ENCODE data around the gene RGL4. TPM values are rescaled to one million over a fixed set of nuclear protein-coding genes. Genes with fewer than 3 reads are reported as not detected.
"Not testable (repeated sequence)": the region's sequence is repeated elsewhere in the genome, so short reads cannot be mapped to it uniquely, and the experiment has no call there.

RGL4 gene
- total RNA-seq, 2 experiments from 2014 or later = 17.1 to 17.4 TPM

- Mint-ChIP-seq H3K27me3 (no peaks in the 10 kb centered on the region), H3K4me1 (peaks cover 4% of the 10 kb centered on the region), H3K27ac (no peak overlapping the region), H3K9me3 (no peaks in the 10 kb centered on the region), H3K4me3 (no peak overlapping the region), H3K36me3 (no peaks in the 10 kb centered on the region)
- DNase-seq = no peak
These were observed 31.3 kb downstream of the RGL4 start for GRCh38 chr22:23722160-23722559.

GRCh38 chr22:23722724-23723123 is 31.9 kb downstream of the RGL4 start:
- no peak for DNase-seq
- Mint-ChIP-seq H3K4me3 (no peak overlapping the region), H3K27ac (no peak overlapping the region), H3K36me3 (no peaks in the 10 kb centered on the region), H3K9me3 (no peaks in the 10 kb centered on the region), H3K4me1 (no peaks in the 10 kb centered on the region), H3K27me3 (no peaks in the 10 kb centered on the region)

- not testable (repeated sequence) for H3K27ac Mint-ChIP-seq, H3K9me3 Mint-ChIP-seq, H3K4me3 Mint-ChIP-seq, H3K27me3 Mint-ChIP-seq, H3K36me3 Mint-ChIP-seq, H3K4me1 Mint-ChIP-seq, DNase-seq
These were observed 37.3 kb downstream of the RGL4 start for GRCh38 chr22:23728108-23728507.

- H3K36me3 Mint-ChIP-seq = no peaks in the 10 kb centered on the region
- H3K27me3 Mint-ChIP-seq = no peaks in the 10 kb centered on the region
- H3K27ac Mint-ChIP-seq = no peak overlapping the region
- H3K4me1 Mint-ChIP-seq = peaks cover 1% of the 10 kb centered on the region
- no peaks in the 10 kb centered on the region for H3K9me3 Mint-ChIP-seq
- DNase-seq = no peak
- no peak overlapping the region for H3K4me3 Mint-ChIP-seq
These were observed 46.9 kb downstream of the RGL4 start for GRCh38 chr22:23737696-23738095.

GRCh38 chr22:23742505-23743264 is 51.9 kb downstream of the RGL4 start:
- Mint-ChIP-seq H3K4me3 (no peak overlapping the region), H3K9me3 (peaks cover 10% of the 10 kb centered on the region), H3K4me1 (peaks cover 1% of the 10 kb centered on the region), H3K27me3 (no peaks in the 10 kb centered on the region), H3K36me3 (peaks cover 29% of the 10 kb centered on the region), H3K27ac (no peak overlapping the region)
- no peak for DNase-seq

GRCh38 chr22:23743303-23743705 is 52.5 kb downstream of the RGL4 start:
- H3K4me1 Mint-ChIP-seq = peaks cover 1% of the 10 kb centered on the region
- H3K9me3 Mint-ChIP-seq = peaks cover 10% of the 10 kb centered on the region
- H3K27me3 Mint-ChIP-seq = no peaks in the 10 kb centered on the region
- no peak overlapping the region for H3K27ac Mint-ChIP-seq
- no peak for DNase-seq
- no peak overlapping the region for H3K4me3 Mint-ChIP-seq
- peaks cover 29% of the 10 kb centered on the region for H3K36me3 Mint-ChIP-seq

- Mint-ChIP-seq H3K4me3 (no peak overlapping the region), H3K36me3 (peaks cover 29% of the 10 kb centered on the region)
These were observed 53.2 kb downstream of the RGL4 start for GRCh38 chr22:23744001-23744400.

GRCh38 chr22:23744485-23744884 is 53.7 kb downstream of the RGL4 start:
- no peak for DNase-seq
- H3K27ac Mint-ChIP-seq = no peak overlapping the region
- H3K27me3 Mint-ChIP-seq = no peaks in the 10 kb centered on the region
- peaks cover 29% of the 10 kb centered on the region for H3K36me3 Mint-ChIP-seq
- peaks cover 10% of the 10 kb centered on the region for H3K9me3 Mint-ChIP-seq
- no peak overlapping the region for H3K4me3 Mint-ChIP-seq
- H3K4me1 Mint-ChIP-seq = no peaks in the 10 kb centered on the region

More at GRCh38 chr22:23744001-23744400, 53.2 kb downstream of the RGL4 start:
- Mint-ChIP-seq H3K27me3 (no peaks in the 10 kb centered on the region), H3K4me1 (no peaks in the 10 kb centered on the region), H3K9me3 (peaks cover 10% of the 10 kb centered on the region), H3K27ac (no peak overlapping the region)
- DNase-seq = no peak

- H3K27me3 Mint-ChIP-seq = no peaks in the 10 kb centered on the region
- H3K9me3 Mint-ChIP-seq = peaks cover 10% of the 10 kb centered on the region
- H3K4me1 Mint-ChIP-seq = peaks cover 6% of the 10 kb centered on the region
- no peak for DNase-seq
- H3K27ac Mint-ChIP-seq = no peak overlapping the region
- H3K36me3 Mint-ChIP-seq = peaks cover 29% of the 10 kb centered on the region
- no peak overlapping the region for H3K4me3 Mint-ChIP-seq
These were observed 55.0 kb downstream of the RGL4 start for GRCh38 chr22:23745791-23746190.

Other genes with a start within 250 kb of the RGL4 start
- gene IGLL1, start 110.7 kb upstream of the RGL4 start, total RNA-seq = not detected
- not detected for gene DRICH1, start 58.7 kb upstream of the RGL4 start, total RNA-seq
- 1 to 10 TPM; 1.9 to 2.4 TPM for gene ZNF70, start 60.1 kb downstream of the RGL4 start, total RNA-seq
- gene VPREB3, start 63.4 kb downstream of the RGL4 start, total RNA-seq = under 1 TPM in 1 of 2 experiments, not detected in 1; 0.48 TPM
- gene C22orf15, start 72.0 kb downstream of the RGL4 start, total RNA-seq = under 1 TPM; 0.33 to 0.74 TPM
- 100 to 1,000 TPM; 224 to 241 TPM for gene CHCHD10, start 77.0 kb downstream of the RGL4 start, total RNA-seq
- gene MMP11, start 81.8 kb downstream of the RGL4 start, total RNA-seq = under 1 TPM; 0.44 to 0.64 TPM
- gene SMARCB1, start 96.0 kb downstream of the RGL4 start, total RNA-seq = 10 to 100 TPM; 94.3 to 94.5 TPM
- gene DERL3, start 148.0 kb downstream of the RGL4 start, total RNA-seq = 1 to 10 TPM; 4.0 to 5.9 TPM
- gene SLC2A11, start 166.9 kb downstream of the RGL4 start, total RNA-seq = 1 to 10 TPM; 5.2 to 5.9 TPM
- gene MIF, start 203.4 kb downstream of the RGL4 start, total RNA-seq = 1,000 to 10,000 TPM; 1,236 to 1,275 TPM